Lung (tissue), 12 donors: Measurements from ENCODE around the gene FHOD3. TPM values are rescaled to one million over a fixed set of nuclear protein-coding genes. Genes with fewer than 3 reads are reported as not detected.
A peak's percentile ranks its signal among the peaks of the same experiment; 100 is the strongest.

Source experiments
- ATAC-seq: fragments of 200-7000 bp; cut with Tn5 transposase; one replicate; pipeline ENCODE4 v1.9.1; 2020; ENCODE audit warnings: moderate number of reproducible peaks; ENCODE audit not compliant: insufficient read depth, low FRiP score
- DNase-seq, 3 donors: peaks; one replicate each; pipeline ENCODE4 v3.0.0-alpha.2; 2013 to 2017
- H3K27ac ChIP-seq, 2 donors: one replicate each; pipeline ENCODE4 v1.5.1; 2013; ENCODE audit warnings: mild to moderate bottlenecking in 2 of 2, moderate library complexity in 2 of 2, control low read depth in 1 of 2, inconsistent platforms in 1 of 2, low read depth in 1 of 2, low read length in 1 of 2
- H3K27me3 ChIP-seq, 3 donors: one replicate each; pipeline ENCODE4 v1.5.1; 2013; ENCODE audit warnings: low read length in 2 of 3; ENCODE audit not compliant: control insufficient read depth in 3 of 3, insufficient read depth in 3 of 3
- H3K36me3 ChIP-seq, 4 donors: one replicate each; pipeline ENCODE4 v1.5.1; 2013; ENCODE audit warnings: low read length in 4 of 4, mild to moderate bottlenecking in 1 of 4, moderate library complexity in 1 of 4; ENCODE audit not compliant: control insufficient read depth in 4 of 4, insufficient read depth in 4 of 4
- H3K4me1 ChIP-seq, 5 donors: one replicate each; pipeline ENCODE4 v1.5.1; 2013; ENCODE audit warnings: low read length in 5 of 5, mild to moderate bottlenecking in 2 of 5, moderate library complexity in 1 of 5; ENCODE audit not compliant: control insufficient read depth in 5 of 5, insufficient read depth in 5 of 5
- H3K4me3 ChIP-seq: one replicate; pipeline ENCODE4 v1.5.1; 2013; ENCODE audit warnings: mild to moderate bottlenecking, control low read depth, moderate library complexity
- H3K9ac ChIP-seq, 2 donors: one replicate each; pipeline ENCODE4 v1.5.1; 2013; ENCODE audit warnings: low read length in 2 of 2, control low read depth in 1 of 2; ENCODE audit not compliant: insufficient read depth in 1 of 2
- H3K9me3 ChIP-seq, 4 donors: one replicate each; pipeline ENCODE4 v1.5.1; 2013; ENCODE audit warnings: low read length in 3 of 4, mild to moderate bottlenecking in 1 of 4, moderate library complexity in 1 of 4; ENCODE audit not compliant: control insufficient read depth in 4 of 4, insufficient read depth in 3 of 4
- CTCF ChIP-seq: IDR thresholded peaks from 2 replicates; pipeline ENCODE4 v1.5.1; 2012; ENCODE audit warnings: mild to moderate bottlenecking; ENCODE audit errors: control extremely low read depth, extremely low read depth
- WGBS, 2 donors: extraction: QIAGEN DNeasy Blood & Tissue Kit; methylation state at CpG; one replicate each; pipeline ENCODE4 v1.1.7; 2013; 5-methylcytosine and 5-hydroxymethylcytosine counted together
- polyA plus RNA-seq, 2 donors: library from polyadenylated mRNA; stranded (reverse); fragments of 200-250 nt; gene quantifications; one replicate each; pipeline ENCODE4 v1.2.1, GENCODE V29; 2013
- total RNA-seq, 2 donors: library from RNA; depleted of rRNA in 1 of 2; stranded (reverse); fragments of >200 nt in 1 of 2; gene quantifications; one replicate each; pipeline ENCODE4 v1.2.1, GENCODE V29; 2014 to 2021
- donor health status: control.
- donor health status: control.
- donor health status: Bipolar disorder and iron deficiency.
- donor health status: healthy.
- donor health status: DM: yes; HTN: yes; CAD: no.

Gene FHOD3
- total and polyA plus RNA-seq, 4 donors = 1.0 to 7.4 (median 2.9) TPM

DNA sequence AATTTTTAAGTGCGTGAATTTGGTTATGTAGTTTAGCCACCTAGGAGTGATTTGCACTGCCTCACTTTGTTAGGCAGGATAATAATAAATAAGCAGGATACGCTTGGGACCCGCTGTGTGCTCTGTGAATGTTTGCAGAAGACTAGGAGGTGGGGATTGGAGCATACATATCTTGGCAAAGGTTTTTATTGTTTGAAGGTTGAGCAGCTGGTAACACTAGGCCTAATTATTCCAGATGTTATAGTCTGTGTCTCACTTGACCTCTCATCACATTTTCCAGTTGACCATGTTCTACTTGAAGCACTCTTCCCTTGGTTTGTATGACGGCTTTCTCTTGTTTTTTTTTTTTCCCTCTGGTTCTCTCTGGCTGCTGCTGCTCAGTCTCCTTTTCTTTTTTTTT is 42.7 kb downstream of the FHOD3 start:
- no peaks in the 10 kb centered on the region for H3K9me3 ChIP-seq
- DNase-seq (no peak), ATAC-seq (peak; percentile 19)
- no peak for TF ChIP-seq CTCF
- H3K36me3 ChIP-seq = no peaks in the 10 kb centered on the region
- no peaks in the 10 kb centered on the region for H3K27me3 ChIP-seq
- H3K27ac ChIP-seq = no peak overlapping the region
- WGBS, 2 donors = 90 to 96% methylated on average over 4 of the region's 4 CpGs
- no peak overlapping the region for H3K9ac ChIP-seq
- peaks cover 0 to 5% (median 0%) of the 10 kb centered on the region in 5 donors for H3K4me1 ChIP-seq
- no peak overlapping the region for H3K4me3 ChIP-seq

- Histone ChIP-seq H3K4me3 (no peak overlapping the region), H3K27me3 (no peaks in the 10 kb centered on the region), H3K27ac (no peak overlapping the region), H3K4me1 (peaks cover 0 to 5% (median 0%) of the 10 kb centered on the region in 5 donors), H3K9me3 (no peaks in the 10 kb centered on the region), H3K36me3 (no peaks in the 10 kb centered on the region), H3K9ac (no peak overlapping the region)
- TF ChIP-seq CTCF = no peak
- ATAC-seq = no peak
- DNase-seq = no peak
These were observed 44.4 kb downstream of the FHOD3 start for GRCh38 chr18:36341944-36342343.

DNA sequence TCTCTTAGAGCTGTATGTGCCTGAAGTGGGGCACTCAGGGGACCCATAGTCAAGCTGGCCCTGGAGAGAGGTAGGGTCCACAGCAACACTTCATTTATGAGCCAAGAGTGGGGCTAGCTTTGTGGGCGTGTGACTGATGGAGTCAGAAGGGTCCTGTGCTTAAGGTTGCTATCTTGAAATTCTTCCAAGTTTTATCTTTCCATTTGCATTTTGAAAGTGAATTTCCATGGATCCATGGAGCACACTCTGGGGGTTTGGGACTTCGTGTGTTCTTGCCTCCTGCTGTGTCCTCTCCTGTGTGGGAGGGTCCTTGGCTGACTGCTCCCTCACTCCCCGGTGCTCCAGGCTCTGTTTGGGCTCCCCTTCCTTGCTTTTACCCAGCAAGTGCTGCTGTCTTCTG is 50.8 kb downstream of the FHOD3 start:
- H3K4me3 ChIP-seq = no peak overlapping the region
- H3K4me1 ChIP-seq = peaks cover 0 to 12% (median 0%) of the 10 kb centered on the region in 5 donors
- H3K27me3 ChIP-seq = no peaks in the 10 kb centered on the region
- DNase-seq = no peak
- WGBS, 2 donors = 64 to 71% methylated on average over 3 of the region's 3 CpGs
- no peaks in the 10 kb centered on the region for H3K36me3 ChIP-seq
- no peak overlapping the region for H3K27ac ChIP-seq
- H3K9me3 ChIP-seq = no peaks in the 10 kb centered on the region
- H3K9ac ChIP-seq = no peak overlapping the region
- ATAC-seq = no peak
- no peak for TF ChIP-seq CTCF

DNA sequence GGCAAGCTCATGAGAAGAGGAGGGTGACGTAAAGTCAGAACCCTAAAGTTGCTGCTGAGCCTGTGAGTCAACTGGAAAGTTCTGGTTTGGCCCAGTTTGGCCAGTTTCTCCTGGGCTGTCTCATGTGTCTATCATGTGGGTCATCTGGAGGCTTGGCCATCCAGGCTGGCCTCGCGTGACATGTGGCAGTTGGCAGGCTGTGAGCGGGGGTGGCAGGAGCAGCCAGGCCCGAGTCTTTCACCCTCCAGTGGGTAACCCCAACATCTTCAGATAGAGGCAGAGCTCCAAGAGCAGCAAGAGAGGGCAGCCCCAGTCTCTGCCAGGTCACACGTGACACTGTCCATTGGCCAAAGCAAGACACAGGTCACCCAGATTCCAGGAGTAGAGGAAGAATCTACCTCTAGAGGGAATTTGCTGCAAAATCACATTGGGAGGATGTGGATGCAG is 51.5 kb downstream of the FHOD3 start:
- ATAC-seq (no peak), DNase-seq (no peak)
- 86 to 91% methylated on average over 6 of the region's 6 CpGs for WGBS, 2 donors
- TF ChIP-seq CTCF = no peak
- Histone ChIP-seq H3K4me1 (peaks cover 0 to 12% (median 0%) of the 10 kb centered on the region in 5 donors), H3K27me3 (no peaks in the 10 kb centered on the region), H3K36me3 (no peaks in the 10 kb centered on the region), H3K9ac (no peak overlapping the region), H3K27ac (peak overlapping the region in 1 of 2 donors; percentile 1), H3K9me3 (peaks cover 0 to 4% (median 1%) of the 10 kb centered on the region in 4 donors), H3K4me3 (no peak overlapping the region)
